HPDE6-E6E7 (cell line): ENCODE data around the gene MS4A6E.
"Not testable (repeated sequence)": the region's sequence is repeated elsewhere in the genome, so short reads cannot be mapped to it uniquely, and the experiment has no call there.

ENCODE experiments used
- DNase-seq: peaks from one replicate; pipeline ENCODE4 v3.0.0; 2011; ENCODE audit warnings: missing footprints; ENCODE audit errors: extremely low spot score

Gene MS4A6E

DNA sequence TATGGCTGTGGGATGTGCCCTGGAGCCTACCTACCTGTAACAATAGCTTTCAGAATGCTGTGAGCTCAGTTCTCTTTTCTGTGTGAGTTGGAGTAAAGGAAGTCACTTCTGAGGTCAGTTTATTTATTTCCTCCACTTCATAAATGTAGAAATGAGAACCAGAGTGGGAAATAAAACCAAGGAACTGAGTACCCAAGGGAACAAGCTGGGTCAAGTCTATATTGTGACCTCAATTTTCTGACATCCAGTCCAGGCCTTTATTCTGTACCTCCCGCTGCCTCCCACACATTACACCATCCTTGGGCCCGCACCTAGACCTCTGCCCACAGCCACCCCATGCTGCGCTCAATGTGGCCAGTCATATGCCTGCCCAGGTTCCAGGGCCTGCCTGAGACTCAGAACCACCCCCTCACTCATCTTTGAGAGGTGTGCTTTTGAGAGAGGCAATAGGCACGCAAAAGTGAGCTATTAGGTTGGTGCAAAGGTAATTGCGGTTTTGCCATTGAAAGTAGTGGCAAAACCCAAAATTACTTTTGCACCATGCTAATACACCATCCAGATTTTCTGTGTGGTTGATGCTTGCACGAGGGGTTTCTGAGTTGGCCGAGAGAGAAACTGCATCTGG is 9.8 kb downstream of the MS4A6E start:
- no peak for DNase-seq

DNA sequence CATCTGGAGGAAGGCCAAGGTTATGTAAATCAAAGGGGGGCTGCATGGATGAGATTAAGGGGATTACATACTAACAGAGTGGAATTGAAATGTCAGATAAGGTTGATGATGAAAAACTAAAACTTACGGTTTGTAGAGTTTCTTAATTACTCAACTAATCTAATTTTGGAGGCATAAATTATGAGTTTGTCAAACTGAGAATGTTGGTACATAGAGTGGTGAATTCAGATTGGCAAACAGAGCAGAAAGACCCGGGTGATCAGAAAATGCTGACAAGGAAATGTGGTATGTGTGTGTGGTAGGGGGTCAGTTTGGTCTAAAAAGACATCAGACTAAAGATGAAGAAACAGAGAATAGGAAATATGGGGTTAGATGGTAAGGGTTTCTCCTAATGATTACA is 11.0 kb downstream of the MS4A6E start:
- DNase-seq = no peak

DNA sequence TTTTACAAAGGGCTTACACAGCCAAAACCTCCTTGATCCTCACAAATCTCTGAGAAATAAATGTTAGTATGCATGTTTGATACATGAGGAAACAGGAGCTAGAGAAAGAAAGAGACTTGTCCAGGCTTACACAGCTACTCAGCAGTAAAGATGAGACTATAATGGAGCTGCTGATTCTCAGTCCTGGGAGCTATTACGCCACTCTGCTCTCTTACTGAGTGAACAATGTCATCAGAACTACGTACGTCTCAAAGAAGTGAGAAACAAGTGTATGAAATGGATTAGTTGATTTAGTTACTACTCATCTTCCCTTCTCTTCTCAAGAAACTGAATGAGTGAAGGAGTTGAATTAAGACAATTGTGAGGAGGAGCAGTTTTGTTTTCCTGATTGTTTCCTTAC is 12.3 kb downstream of the MS4A6E start:
- no peak for DNase-seq

DNA sequence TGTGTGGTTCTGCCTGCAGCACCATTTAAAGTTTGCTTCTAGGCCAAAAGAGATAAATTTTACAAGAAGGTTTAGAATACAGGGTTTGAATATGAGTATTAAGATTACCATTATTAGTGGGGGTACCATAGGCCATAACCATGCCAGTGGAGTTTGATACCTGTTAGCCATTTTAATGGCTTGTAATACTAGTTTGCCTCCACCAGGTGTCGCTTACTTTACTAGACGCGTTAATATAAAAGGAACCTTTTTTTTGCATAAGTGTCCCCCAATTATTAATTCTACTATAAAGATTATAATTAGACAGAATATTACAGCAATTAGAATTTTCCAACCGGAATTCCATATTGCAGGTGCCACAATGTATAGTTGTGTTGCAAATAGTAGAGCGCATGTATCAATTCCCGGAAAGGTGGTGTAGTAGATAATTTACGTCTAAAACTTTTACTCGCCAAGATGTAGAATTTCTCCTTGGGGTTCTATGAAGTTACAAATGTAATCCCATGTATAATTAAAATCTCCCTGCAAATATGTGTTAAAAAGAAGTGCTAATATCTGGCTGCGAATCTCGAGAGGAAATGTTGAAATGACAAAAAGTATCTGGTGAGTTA is 16.1 kb downstream of the MS4A6E start:
- DNase-seq = no peak

DNA sequence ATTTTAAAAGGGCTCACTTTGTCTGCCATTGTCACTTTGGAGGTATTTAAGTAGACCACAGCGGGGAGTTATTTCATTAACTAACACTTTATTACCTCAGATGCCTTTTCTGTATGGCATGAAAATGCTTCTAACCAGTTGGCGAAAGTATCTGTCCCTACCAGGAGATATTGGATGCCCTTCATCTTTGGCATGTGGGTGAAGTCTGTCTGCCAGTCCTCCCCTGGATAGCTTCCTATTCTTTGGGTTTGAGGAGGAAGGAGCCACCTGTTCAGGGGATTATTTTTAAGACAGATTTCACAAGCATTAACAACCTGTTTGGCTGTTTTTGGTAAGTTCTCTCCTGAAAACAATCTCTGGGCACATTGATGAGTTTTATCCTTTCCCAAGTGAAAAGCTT is 17.1 kb downstream of the MS4A6E start:
- no peak for DNase-seq

DNA sequence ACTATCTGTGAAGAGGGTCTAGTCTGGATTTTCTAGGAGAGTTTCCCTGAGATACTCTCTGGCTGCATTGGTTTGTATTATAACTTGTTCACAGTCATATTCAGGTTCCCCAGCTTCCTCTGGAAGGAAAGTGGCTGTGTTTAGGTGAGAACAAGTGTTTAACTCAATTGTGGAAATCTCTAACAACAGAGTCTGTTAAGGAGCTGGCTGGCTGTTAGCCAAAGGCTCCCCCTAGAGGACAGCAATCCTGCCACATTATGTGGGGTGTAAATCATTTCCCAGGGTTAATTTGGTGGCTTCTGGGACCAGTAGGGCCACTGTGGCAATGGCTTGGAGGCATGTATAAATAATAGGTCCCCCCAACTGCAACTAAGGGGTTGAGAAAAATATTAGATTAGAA is 18.4 kb downstream of the MS4A6E start:
- DNase-seq = no peak

DNA sequence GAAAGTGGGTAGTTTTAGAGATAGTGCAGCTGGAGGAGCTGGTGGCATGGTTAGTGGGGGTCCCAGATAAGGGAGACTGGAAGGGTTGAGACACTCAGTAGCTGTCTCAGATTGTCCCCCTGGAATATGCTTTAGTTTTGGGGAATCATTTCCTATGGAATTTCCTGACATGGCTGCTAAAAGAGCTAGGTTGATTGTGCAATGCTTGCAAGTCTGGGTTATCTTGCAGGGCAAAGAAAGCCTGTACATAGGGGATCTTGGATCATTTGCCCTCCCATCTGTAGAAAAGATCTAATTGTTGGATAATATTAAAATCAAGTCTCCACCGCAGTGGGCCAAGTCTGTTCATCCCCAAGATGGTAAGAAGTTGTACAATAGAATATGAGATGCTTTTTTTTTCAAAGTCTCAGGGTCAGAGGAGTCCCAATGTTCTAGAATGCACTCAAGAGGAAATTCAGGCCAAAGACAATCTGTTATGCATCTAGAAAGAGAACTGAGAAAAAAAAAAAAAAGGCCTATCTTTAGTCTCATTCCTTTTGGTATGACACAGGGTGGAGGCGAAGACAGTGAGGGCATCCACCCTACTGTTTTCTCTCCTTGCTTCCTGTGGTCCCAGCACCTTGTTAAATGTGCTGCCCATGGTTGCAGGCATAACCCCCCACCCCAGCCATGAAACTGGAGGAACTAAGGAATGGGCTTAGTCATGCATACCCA is 20.2 kb downstream of the MS4A6E start:
- DNase-seq = no peak

DNA sequence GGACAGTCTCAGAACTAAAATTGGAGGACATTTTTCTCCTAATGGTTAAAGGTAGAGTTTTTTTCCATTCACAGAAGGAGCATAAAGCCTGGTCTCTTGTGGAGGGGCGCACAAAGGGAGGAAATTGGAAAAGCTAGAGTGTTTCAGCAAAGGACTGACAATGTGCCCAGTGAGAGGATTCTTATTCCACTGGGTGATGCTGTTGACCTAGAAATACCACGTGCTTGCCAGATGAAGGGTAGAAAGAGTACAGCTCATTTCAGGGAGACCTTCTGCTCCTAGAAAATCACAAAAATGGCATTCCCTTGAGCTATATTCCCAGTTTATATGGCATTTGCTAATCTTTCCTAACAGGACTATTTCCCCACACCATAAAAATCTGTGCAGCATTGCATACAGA is 21.1 kb downstream of the MS4A6E start:
- no peak for DNase-seq

DNA sequence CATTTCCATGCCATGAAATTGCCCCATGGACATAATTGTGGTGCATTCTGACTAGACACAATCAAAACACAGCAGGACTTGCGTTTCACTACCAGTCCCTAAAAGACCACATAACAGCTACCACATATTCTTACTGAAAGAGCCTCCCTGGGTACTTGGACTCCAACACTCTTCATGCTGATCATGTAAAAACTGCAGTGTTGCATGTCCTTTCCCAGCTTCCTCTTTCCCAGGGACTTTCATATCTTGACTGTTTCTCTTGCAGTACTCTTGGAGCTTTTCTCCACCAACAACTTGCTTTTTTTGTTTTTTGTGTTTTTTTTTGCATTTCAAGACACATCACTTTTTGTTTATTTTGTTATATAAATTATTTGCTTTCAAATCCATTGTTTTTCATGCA is 22.9 kb downstream of the MS4A6E start:
- DNase-seq = no peak

DNA sequence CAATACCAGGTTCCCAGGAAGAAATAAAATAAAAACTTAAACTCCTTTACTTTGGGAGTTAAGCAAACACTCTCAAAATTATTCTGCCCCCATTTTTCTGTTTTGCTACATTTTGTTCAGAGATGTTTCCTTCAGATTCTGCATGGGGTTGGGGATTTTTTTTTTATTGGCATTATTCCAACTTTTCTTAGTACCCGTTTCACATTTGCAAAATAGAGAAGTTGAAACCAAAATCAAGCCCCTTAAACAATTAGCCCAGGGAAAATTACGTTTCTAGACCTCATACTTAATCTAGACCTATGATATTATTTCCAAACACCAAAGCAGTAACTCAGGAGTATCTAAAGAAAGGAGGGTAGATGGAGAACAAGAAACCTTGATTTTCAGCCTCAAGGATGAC is 30.7 kb downstream of the MS4A6E start:
- no peak for DNase-seq

DNA sequence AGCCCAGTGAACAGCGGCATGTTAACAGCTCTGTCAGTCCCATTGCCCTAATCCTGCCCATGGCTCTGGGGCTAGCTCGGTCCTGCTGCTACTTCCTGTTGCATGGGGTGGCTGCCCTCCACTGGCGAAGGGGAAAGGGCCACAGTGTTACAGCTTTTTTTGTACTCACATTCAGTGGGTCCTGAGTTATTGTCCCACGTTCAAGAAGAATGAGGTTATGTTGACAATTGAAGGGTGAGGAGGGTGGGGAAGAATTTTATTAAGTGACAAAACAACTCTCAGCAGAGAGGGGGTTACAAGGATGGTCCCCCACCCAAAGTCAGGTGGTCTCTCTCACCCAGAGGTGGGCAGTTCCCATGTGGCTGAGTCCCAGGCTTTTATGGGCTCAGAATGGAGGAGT is 33.6 kb downstream of the MS4A6E start:
- DNase-seq = no peak

DNA sequence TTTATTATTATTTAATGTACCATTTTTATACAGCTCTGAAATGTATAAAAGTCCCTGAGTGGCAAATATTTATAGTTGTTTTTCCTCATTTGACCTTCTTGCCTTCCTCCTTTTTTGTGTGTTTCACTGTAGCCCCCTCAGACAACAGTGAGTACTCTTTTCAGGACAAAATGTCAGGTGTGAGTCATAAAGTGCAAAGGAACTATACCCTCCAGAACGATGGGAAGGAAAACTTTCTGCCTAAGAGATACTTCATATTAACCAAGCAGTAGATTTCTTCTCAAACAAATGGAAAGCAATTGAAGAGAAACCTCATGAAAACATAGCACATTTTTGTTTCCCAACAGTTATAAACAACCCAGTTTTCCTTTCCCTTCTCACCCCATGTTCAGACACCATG is 35.2 kb downstream of the MS4A6E start:
- DNase-seq = no peak

DNA sequence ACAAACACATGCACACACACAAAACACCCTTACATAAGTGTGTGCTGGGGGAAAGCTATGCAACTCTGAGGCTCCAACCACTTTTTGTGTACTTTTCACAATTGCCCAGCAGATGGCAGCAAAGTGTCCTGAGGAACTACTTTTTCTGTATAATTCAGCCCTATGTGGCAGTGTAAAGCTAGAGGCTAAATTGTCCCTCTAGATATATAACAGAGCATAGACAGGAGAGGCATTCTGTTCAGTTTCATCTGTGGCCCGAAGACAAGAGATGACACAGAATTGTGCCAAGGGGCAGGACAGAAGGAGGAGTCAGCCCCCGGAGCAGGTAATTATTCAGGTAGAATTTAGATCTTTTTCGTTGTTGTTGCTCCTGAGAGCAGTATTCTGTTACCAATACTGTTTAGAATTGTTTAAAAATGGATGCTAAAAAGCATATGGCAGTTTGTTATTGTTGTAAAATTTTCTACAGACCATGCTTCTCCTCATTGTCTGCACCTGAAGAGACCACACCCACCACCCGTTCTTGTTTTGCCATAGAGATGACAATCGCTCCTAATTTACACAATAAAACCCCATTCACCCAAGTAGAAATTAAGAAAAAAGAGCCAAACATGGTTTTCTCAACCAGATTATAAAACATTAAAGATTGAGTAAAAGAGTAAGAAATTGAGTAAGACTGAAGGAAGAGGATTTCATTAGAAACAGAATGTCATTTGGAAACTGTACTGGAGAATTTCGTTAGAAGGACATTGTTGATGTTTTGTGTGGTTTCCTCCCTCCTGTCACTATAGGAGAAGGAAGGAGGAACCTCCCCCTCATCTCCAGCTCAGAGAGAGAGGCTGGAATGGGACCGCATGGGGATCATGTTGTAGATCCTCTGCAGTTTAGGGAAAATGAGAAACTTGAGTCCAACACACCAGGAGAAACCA is 36.8 kb downstream of the MS4A6E start:
- DNase-seq = peak; percentile 34

DNA sequence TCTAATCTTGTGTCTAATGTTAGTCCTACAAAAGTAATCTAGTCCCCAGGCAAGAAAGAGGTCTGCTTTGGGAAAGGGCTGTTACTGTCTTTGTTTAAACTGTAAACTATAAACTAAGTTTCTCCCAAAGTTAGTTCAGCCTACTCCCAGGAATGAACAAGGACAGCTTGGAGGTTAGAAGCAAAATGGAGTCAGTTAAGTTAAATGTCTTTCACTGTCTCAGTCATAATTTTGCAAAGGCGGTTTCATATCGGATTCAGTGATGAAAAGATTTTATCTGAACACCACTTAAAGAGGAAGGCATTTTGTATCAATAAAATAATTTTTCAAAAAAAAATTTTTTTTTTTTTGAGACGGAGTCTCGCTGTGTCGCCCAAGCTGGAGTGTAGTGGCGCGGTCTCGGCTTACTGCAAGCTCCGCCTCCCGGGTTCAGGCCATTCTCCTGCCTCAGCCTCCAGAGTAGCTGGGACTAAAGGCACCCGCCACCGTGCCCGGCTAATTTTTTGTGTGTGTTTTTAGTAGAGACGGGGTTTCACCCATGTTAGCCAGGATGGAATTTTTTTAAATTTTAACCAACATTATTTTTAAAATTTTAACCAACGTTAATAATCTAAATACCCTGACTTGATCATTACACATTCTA is 39.3 kb downstream of the MS4A6E start:
- not testable (repeated sequence) for DNase-seq

DNA sequence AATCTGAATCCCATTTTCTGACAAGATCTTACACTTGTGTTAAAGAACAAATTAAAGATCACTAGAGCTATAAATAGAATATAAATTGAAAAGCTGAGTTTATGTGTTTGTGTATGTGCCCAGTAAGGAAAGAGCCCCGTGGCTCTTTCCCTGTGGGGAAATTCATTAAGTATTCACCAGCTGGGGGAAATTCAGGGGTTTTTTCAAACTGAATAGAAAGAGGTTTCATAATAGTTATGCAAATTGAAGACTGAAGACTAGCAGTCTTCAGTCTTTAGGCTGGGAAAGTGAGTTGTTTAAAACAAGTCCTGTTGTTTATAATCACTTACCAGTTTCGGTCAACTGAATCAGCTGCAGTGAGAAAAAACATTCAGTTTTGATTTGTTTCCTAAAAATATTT is 40.0 kb downstream of the MS4A6E start:
- no peak for DNase-seq

DNA sequence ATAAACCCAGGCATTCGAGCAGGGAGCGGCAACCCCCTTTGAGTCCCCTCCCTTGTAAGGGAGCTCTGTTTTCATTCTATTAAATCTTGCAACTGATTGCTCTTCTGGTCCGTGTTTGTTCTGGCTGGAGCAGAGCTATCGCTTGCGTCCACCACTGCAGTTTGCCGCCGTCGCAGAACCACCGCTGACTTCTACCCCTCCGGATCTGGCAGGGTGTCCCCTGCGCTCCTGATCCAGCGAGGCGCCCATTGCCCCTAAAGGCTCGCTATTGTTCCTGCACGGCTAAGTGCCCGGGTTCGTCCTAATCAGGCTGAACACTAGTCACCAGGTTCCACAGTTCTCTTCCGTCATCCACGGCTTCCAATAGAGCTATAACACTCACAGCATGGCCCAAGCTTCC is 40.8 kb downstream of the MS4A6E start:
- no peak for DNase-seq

DNA sequence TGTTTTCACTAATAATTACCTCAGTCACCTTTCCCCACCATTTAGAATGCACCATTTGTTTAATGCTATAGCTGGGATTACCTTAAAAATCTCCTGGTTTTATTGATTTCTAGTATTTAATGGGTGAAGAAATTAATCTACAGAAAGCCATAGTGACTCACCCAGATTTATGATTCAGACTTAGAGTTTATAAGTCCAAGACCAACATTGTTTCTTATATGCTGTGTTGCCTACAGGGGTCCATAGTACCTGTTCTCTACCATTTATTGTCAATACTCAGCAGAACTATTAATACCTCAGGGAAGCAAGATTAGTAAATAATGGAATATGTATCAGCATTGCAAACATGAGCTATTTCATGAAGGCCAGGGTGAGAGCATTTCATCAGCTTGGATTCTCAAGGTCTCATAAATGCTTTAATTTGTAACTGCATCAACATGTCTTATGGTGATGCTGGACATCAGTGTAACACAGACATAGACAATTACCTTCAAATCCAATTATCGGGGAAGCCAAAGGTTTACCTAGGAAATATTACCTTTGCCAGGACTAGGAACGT is 43.3 kb downstream of the MS4A6E start:
- no peak for DNase-seq

DNA sequence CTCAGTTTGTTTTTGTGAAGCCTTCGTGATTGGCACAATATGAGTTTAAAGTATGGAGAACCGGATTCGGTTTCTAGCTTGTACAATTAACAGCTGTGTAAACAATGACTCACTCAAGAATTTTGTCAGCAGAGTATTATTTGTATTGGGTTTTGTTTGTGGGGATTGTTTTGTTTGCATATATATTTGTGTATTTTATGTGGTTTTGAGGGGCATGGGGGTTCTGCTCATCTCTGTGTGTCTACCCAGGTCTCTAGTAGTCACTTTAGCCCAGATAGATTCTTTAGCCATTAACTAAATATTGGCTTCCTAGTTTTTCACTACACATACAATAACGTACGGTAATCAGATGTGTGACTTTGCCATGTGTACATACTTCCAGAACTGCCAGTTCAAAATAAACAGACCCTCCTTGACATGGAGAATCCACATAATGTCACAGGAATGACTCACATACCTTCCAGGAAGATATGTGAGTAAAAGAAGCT is 43.8 kb downstream of the MS4A6E start:
- DNase-seq = no peak

DNA sequence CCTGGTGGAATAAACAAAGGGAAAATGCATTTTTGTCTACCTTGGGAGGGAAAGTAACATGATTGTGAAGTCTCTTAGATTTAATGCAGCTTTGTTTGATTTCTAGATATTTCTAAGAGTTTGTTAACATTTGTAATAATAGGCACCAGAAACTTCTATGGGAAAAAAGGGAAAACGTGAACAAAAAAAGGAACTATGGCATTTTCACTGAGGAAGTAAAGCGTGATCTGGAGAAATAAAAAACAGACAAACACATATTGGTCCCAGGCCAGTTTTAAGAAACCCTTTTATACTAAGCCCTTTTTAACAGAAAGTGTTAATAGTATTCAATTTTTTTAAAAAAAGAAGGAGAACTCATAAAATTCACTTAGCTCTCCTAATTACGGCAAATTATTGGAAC is 44.3 kb downstream of the MS4A6E start:
- DNase-seq = no peak

DNA sequence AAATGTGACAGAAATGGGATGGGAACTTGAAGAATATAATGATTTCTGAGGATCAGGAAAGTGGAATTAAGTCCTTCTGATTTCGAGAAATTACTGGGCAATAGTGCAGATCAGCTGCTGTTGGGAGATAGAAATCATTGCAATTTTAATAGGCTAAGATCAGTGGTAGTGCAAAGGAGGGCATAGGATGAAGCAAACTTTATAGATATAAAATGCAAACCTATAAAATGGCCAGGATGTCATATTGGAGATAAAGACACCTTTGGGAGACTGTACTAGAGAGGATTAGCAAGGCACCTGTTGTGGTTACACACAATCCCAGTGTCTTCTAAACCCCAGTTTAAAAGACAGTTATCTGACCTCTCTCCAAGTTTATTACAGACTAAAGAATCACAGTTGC is 44.8 kb downstream of the MS4A6E start:
- no peak for DNase-seq

DNA sequence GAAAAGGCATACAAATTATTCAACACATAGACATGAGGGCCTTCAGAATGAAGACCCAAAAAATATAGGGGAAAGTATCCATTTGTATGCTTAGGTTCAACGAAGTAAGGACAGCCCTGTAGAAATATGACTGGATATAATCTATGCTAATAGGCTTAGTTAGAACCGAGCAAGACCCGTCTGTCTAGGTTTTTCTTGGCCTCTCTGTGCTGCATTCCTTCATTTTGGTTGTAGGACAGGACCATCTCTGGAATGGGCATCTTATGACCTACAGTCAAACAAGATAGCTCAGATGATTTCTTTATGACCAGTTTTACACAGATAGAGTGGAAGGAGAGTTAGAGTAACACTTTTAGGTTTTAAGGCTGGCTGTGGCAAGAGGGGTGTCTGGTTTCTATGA is 45.7 kb downstream of the MS4A6E start:
- no peak for DNase-seq
